ENCODE data around the gene GAS7.

DNA sequence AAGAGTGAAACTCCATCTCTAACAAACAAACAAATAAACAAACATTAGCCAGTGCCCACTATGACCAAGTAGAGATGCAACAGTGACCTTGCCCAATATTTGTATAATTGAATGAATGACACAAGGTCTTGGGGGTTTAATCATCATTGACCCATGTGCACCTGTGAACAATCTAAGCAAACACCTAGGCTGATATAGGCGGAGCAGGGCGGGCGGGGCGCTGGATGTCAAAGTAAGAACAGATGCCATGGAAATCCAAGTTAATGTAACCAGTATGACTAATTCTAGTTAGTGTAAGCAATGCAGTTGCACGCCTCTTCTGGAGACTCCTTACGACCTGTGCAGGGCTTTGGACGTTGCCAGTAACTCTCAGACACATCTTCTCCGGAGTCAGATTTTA lies 310.9 kb downstream of the GAS7 start:
- no peak for TF ChIP-seq ARNT (IDR thresholded peaks at IDR 0.05)
- no peak for TF ChIP-seq FOXM1 (IDR thresholded peaks at IDR 0.05; ENCODE audit: borderline replicate concordance)
- no peak for TF ChIP-seq SP1 (IDR thresholded peaks at IDR 0.05)
- no peak for TF ChIP-seq L3MBTL2 (conservative IDR thresholded peaks at IDR 0.05)
